Thyroid gland (tissue), 4 donors: ENCODE measurements around the gene APOH. TPM values are rescaled to one million over a fixed set of nuclear protein-coding genes. Genes with fewer than 3 reads are reported as not detected.

Experiments used
- DNase-seq, 2 donors: peaks; one replicate each; pipeline ENCODE4 v3.0.0-alpha.2; 2019
- H3K27ac ChIP-seq, 3 donors: fragments of 200-600 bp; sonication (generic); 1 replicate in 2 of 3; 2 replicates in 1 of 3; pipeline ENCODE4 v1.5.1; 2016 to 2019; ENCODE audit warnings: mild to moderate bottlenecking in 1 of 3, moderate library complexity in 1 of 3
- H3K27me3 ChIP-seq: fragments of 200-600 bp; sonication (generic); one replicate; pipeline ENCODE4 v1.5.1; 2019
- H3K36me3 ChIP-seq, 2 donors: fragments of 200-600 bp; sonication (generic); one replicate each; pipeline ENCODE4 v1.5.1; 2016 to 2019
- H3K4me1 ChIP-seq, 2 donors: fragments of 200-600 bp; sonication (generic); one replicate each; pipeline ENCODE4 v1.5.1; 2017 to 2019
- H3K4me3 ChIP-seq, 3 donors: fragments of 200-600 bp; sonication (generic); replicated peaks in 1 of 3; 1 replicate in 2 of 3; 2 replicates in 1 of 3; pipeline ENCODE4 v1.5.1; 2016; ENCODE audit warnings: mild to moderate bottlenecking in 1 of 3
- H3K9me3 ChIP-seq: fragments of 200-600 bp; sonication (generic); one replicate; pipeline ENCODE4 v1.5.1; 2017
- POLR2A ChIP-seq, 2 donors: fragments of 450-650 bp; IDR thresholded peaks; one replicate each; pipeline ENCODE4 v1.6.1; 2017; ENCODE audit warnings: antibody characterized with exemption in 2 of 2, mild to moderate bottlenecking in 2 of 2, moderate library complexity in 1 of 2
- WGBS, 2 donors: methylation state at CpG; one replicate each; pipeline ENCODE4 v1.1.5; 2017; 5-methylcytosine and 5-hydroxymethylcytosine counted together
- intact Hi-C: fragments of 100-400 bp; cut with DNase I; formaldehyde crosslinking; loops from one replicate; pipeline ENCODE4 v1.15.1; 2023
- total RNA-seq, 4 donors: library from RNA; depleted of rRNA; stranded (reverse); fragments of >200 nt; gene quantifications; one replicate each; pipeline ENCODE4 v1.2.3, GENCODE V29; 2016
- TF ChIP-seq, protein P1 (sequence below), 6 experiments: fragments of 200-600 bp in 3 of 6; fragments of 450-650 bp in 3 of 6; sonication (generic) in 3 of 6; IDR thresholded peaks; one replicate each; pipeline ENCODE4 v1.5.1; 2016 to 2019; ENCODE audit warnings: antibody characterized with exemption in 6 of 6, mild to moderate bottlenecking in 2 of 6, inconsistent platforms in 1 of 6, moderate library complexity in 1 of 6

The APOH gene
- total RNA-seq, 4 donors from 2014 or later: not detected

DNA sequence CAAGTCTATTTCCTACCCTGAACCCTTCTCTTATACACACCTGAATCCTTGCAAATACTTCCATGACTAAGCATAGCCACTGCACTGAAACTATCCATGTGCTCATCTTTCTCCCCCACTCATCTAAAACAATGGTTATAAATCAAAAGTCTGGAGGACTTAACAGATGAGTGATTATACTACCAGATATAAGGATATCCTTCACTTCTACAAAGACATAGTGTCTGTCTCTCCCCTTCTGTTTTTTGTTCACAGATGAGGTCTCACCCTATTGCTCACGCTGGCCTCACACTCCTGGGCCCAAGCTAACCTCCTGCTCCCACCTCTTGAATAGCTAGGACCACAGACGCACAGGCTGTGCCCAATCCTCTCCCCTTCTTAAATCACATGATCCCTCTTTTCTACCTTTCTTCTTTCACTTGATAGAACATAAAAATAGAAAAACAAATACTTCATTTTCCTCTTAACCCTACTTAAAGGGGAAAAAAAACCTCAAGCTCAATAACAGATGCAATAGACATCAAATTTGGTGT, 56.5 kb downstream of the APOH start:
- DNase-seq: no peak
- H3K36me3 ChIP-seq: no peaks in the 10 kb centered on the region
- no peaks in the 10 kb centered on the region for H3K27me3 ChIP-seq
- peaks cover 4% of the 10 kb centered on the region in 2 donors for H3K4me1 ChIP-seq
- intact Hi-C loops: no loop called here
- WGBS, 2 donors: 45 to 65% methylated on average over 2 of the region's 2 CpGs
- no peak overlapping the region for H3K27ac ChIP-seq
- H3K9me3 ChIP-seq: no peaks in the 10 kb centered on the region
- TF ChIP-seq POLR2A (IDR thresholded peaks at IDR 0.05): no peak
- TF ChIP-seq, protein P1, sequence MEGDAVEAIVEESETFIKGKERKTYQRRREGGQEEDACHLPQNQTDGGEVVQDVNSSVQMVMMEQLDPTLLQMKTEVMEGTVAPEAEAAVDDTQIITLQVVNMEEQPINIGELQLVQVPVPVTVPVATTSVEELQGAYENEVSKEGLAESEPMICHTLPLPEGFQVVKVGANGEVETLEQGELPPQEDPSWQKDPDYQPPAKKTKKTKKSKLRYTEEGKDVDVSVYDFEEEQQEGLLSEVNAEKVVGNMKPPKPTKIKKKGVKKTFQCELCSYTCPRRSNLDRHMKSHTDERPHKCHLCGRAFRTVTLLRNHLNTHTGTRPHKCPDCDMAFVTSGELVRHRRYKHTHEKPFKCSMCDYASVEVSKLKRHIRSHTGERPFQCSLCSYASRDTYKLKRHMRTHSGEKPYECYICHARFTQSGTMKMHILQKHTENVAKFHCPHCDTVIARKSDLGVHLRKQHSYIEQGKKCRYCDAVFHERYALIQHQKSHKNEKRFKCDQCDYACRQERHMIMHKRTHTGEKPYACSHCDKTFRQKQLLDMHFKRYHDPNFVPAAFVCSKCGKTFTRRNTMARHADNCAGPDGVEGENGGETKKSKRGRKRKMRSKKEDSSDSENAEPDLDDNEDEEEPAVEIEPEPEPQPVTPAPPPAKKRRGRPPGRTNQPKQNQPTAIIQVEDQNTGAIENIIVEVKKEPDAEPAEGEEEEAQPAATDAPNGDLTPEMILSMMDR (IDR thresholded peaks at IDR 0.05): no peak
- no peak overlapping the region for H3K4me3 ChIP-seq

DNA sequence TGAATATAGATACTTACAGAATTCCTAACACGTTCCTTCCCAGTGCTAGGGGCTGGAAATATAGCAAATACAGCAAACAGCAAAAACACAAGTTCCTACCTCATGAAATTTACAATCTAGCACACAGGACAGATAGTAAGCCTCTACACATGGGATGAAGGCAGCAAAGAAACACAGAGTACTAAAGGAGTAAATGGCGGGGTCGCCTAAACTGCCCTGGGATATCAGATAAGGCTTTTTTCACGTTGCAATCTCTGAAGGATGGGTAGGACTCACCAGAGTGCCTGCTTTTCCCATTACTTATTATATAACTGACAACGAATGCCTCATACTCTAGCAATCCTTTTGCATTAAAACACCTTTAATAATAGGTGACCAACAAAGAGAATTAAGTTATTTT, 57.1 kb downstream of the APOH start:
- intact Hi-C loops: no loop called here

DNA sequence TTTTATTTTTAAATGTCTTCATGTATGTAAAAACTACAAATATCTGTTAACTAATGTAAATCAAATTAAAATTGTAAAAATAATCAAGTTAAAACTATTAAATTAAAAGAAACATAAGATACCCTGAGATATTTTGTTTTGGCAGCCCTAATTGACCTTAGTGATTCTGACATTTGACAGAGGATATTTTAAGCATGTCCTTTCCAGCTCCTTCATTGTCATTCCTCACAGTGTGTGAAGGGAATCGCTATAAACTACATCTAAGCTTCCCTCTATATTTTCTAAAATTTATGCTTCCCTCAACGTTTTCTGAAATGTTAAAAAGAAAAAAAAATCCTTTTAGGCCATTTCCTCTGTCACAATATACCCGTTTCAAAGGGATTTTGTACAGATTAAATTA, 57.5 kb downstream of the APOH start:
- Histone ChIP-seq H3K9me3 (no peaks in the 10 kb centered on the region), H3K27me3 (no peaks in the 10 kb centered on the region), H3K36me3 (no peaks in the 10 kb centered on the region), H3K4me3 (no peak overlapping the region), H3K4me1 (peaks cover 4% of the 10 kb centered on the region in 2 donors), H3K27ac (no peak overlapping the region)
- intact Hi-C loops: no loop called here
- TF ChIP-seq POLR2A (IDR thresholded peaks at IDR 0.05): no peak
- TF ChIP-seq, protein P1 (IDR thresholded peaks at IDR 0.05): no peak
- 73 to 79% methylated on average over 3 of the region's 3 CpGs for WGBS, 2 donors
- DNase-seq: no peak

More for the DNA sequence above, 57.1 kb downstream of the APOH start:
- H3K27me3 ChIP-seq: no peaks in the 10 kb centered on the region
- peaks cover 4% of the 10 kb centered on the region in 2 donors for H3K4me1 ChIP-seq
- no peaks in the 10 kb centered on the region for H3K36me3 ChIP-seq
- H3K4me3 ChIP-seq: no peak overlapping the region
- no peaks in the 10 kb centered on the region for H3K9me3 ChIP-seq
- 87 to 88% methylated on average over 5 of the region's 5 CpGs for WGBS, 2 donors
- no peak for DNase-seq
- TF ChIP-seq, protein P1 (IDR thresholded peaks at IDR 0.05): no peak
- no peak for TF ChIP-seq POLR2A (IDR thresholded peaks at IDR 0.05)
- no peak overlapping the region for H3K27ac ChIP-seq

DNA sequence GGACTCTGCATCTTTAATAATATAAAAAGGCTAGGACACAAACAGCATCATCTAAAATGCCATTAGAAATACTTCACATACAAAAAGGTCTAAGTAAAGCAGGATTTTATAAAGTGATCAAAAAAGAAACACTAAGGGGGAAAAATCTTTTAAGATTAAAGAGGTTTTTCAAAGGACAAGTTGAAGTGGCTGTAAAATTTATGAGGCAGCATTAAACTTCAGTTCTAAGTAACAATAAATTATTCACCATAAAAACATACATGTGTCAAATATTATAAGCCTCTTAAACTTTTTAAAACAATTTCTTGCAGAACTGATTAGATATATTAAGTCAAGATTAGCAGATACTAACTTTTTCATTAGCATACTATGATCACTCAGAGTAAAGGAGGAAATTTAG, 58.0 kb downstream of the APOH start:
- intact Hi-C loops: no loop called here
- Histone ChIP-seq H3K27me3 (no peaks in the 10 kb centered on the region), H3K4me1 (peaks cover 4% of the 10 kb centered on the region in 2 donors), H3K4me3 (no peak overlapping the region), H3K27ac (no peak overlapping the region), H3K9me3 (no peaks in the 10 kb centered on the region), H3K36me3 (no peaks in the 10 kb centered on the region)
- no peak for DNase-seq
- TF ChIP-seq POLR2A (IDR thresholded peaks at IDR 0.05): no peak
- TF ChIP-seq, protein P1 (IDR thresholded peaks at IDR 0.05): no peak

DNA sequence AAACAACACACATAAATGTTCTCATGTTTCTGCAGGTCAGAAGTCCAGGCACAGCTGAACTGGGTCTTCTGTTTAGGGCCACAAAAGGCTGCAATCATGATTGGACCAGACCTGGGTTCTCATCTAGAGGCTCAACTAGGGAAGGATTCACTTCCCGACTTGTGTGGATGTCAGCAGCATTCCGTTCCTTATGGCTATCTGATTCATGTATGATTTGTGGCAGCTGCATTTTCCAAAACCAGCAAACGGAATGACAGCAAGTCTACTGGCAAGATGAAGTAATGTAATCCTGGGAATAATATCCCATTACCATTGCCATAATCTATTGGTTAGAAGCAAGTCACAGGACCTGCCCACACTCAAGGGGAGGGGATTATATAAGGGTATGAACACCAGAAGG, 59.4 kb downstream of the APOH start:
- Histone ChIP-seq H3K4me1 (peaks cover 4% of the 10 kb centered on the region in 2 donors), H3K36me3 (no peaks in the 10 kb centered on the region), H3K27me3 (no peaks in the 10 kb centered on the region), H3K27ac (no peak overlapping the region), H3K4me3 (no peak overlapping the region), H3K9me3 (no peaks in the 10 kb centered on the region)
- intact Hi-C loops: no loop called here
- WGBS, 2 donors: 91 to 92% methylated on average over 3 of the region's 3 CpGs
- TF ChIP-seq, protein P1 (IDR thresholded peaks at IDR 0.05): no peak
- TF ChIP-seq POLR2A (IDR thresholded peaks at IDR 0.05): no peak
- DNase-seq: no peak
